ENCODE measurements around the gene PPP2CA. TPM values are rescaled to one million over a fixed set of nuclear protein-coding genes. Genes with fewer than 3 reads are reported as not detected.
"Not testable (repeated sequence)": the region's sequence is repeated elsewhere in the genome, so short reads cannot be mapped to it uniquely, and the experiment has no call there.

The PPP2CA gene
- polyA plus RNA-seq, 2 of the 4 experiments (the other 2 are of a cell fraction), result 273 to 357 TPM

DNA sequence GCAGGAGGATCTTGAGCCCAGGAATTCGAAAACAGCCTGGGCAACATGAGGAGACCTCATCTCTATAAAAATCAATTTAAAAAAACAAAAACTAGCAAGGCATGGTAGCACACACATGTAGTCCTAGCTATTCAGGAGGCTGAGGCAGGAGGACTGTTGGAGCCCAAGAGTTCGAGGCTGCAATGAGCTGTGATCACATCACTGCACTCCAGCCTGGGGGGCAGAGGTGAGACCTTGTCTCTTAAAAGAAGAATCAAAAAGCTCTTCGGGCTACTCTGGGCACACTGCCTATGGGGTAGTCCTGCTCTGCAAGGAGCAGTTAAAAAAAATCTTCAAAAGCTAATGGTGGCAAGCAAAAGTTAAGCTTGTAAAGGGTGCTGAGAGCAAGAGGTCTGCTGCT lies 72.6 kb downstream of the PPP2CA start:
- Histone ChIP-seq H3K4me2 (no peak overlapping the region), H3K27ac (no peak overlapping the region), H3K4me1 (no peaks in the 10 kb centered on the region), H3K9me3 (no peaks in the 10 kb centered on the region), H3K4me3 (no peak overlapping the region)
- ChIA-PET POLR2A (interaction anchor here (0.6 to 2.3 kb wide), 3 partner anchors 11 to 88 kb away, joined by 4 to 17 read pairs (median 4); partner anchors contain the start of gene SKP1), CTCF (interaction anchor here (0.5 to 6.7 kb wide), 9 partner anchors 8 to 375 kb away, joined by 3 to 55 read pairs (median 9); no protein-coding TSS in a partner anchor)
- ATAC-seq (no peak), DNase-seq (ENCODE audit: low read depth in 1 of 2, low spot score in 1 of 2) (no peak), FAIRE-seq (no peak)
- TF ChIP-seq, protein P1, sequence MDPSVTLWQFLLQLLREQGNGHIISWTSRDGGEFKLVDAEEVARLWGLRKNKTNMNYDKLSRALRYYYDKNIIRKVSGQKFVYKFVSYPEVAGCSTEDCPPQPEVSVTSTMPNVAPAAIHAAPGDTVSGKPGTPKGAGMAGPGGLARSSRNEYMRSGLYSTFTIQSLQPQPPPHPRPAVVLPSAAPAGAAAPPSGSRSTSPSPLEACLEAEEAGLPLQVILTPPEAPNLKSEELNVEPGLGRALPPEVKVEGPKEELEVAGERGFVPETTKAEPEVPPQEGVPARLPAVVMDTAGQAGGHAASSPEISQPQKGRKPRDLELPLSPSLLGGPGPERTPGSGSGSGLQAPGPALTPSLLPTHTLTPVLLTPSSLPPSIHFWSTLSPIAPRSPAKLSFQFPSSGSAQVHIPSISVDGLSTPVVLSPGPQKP (IDR thresholded peaks at IDR 0.05; ENCODE audit: low read depth, low read length), result no peak
- TF ChIP-seq CEBPB (IDR thresholded peaks at IDR 0.05) (no peak), HOXB13 (CRISPR knock-in tag; IDR thresholded peaks at IDR 0.05; ENCODE audit: low read depth) (no peak), MAFK (IDR thresholded peaks at IDR 0.05; ENCODE audit: partially characterized antibody) (no peak), EHF (CRISPR knock-in tag; IDR thresholded peaks at IDR 0.05) (no peak), HEYL (CRISPR knock-in tag; IDR thresholded peaks at IDR 0.05) (no peak), MAZ (IDR thresholded peaks at IDR 0.05; ENCODE audit: borderline replicate concordance, low read depth, low read length) (no peak), ZFP36 (IDR thresholded peaks at IDR 0.05; ENCODE audit: borderline replicate concordance, partially characterized antibody) (no peak), RARB (CRISPR knock-in tag; IDR thresholded peaks at IDR 0.05) (no peak), SREBF2 (IDR thresholded peaks at IDR 0.05) (no peak), NR3C1 (IDR thresholded peaks at IDR 0.05) (no peak), JUN (IDR thresholded peaks at IDR 0.05) (no peak), FOSB (CRISPR knock-in tag; IDR thresholded peaks at IDR 0.05) (no peak), EHMT2 (IDR thresholded peaks at IDR 0.05; ENCODE audit: low read depth) (no peak)
- TF ChIP-seq, protein P2, sequence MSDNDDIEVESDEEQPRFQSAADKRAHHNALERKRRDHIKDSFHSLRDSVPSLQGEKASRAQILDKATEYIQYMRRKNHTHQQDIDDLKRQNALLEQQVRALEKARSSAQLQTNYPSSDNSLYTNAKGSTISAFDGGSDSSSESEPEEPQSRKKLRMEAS (IDR thresholded peaks at IDR 0.05), result no peak
- TF ChIP-seq, protein P3, sequence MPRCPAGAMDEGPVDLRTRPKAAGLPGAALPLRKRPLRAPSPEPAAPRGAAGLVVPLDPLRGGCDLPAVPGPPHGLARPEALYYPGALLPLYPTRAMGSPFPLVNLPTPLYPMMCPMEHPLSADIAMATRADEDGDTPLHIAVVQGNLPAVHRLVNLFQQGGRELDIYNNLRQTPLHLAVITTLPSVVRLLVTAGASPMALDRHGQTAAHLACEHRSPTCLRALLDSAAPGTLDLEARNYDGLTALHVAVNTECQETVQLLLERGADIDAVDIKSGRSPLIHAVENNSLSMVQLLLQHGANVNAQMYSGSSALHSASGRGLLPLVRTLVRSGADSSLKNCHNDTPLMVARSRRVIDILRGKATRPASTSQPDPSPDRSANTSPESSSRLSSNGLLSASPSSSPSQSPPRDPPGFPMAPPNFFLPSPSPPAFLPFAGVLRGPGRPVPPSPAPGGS (IDR thresholded peaks at IDR 0.05), result no peak
- TF ChIP-seq, protein P4, sequence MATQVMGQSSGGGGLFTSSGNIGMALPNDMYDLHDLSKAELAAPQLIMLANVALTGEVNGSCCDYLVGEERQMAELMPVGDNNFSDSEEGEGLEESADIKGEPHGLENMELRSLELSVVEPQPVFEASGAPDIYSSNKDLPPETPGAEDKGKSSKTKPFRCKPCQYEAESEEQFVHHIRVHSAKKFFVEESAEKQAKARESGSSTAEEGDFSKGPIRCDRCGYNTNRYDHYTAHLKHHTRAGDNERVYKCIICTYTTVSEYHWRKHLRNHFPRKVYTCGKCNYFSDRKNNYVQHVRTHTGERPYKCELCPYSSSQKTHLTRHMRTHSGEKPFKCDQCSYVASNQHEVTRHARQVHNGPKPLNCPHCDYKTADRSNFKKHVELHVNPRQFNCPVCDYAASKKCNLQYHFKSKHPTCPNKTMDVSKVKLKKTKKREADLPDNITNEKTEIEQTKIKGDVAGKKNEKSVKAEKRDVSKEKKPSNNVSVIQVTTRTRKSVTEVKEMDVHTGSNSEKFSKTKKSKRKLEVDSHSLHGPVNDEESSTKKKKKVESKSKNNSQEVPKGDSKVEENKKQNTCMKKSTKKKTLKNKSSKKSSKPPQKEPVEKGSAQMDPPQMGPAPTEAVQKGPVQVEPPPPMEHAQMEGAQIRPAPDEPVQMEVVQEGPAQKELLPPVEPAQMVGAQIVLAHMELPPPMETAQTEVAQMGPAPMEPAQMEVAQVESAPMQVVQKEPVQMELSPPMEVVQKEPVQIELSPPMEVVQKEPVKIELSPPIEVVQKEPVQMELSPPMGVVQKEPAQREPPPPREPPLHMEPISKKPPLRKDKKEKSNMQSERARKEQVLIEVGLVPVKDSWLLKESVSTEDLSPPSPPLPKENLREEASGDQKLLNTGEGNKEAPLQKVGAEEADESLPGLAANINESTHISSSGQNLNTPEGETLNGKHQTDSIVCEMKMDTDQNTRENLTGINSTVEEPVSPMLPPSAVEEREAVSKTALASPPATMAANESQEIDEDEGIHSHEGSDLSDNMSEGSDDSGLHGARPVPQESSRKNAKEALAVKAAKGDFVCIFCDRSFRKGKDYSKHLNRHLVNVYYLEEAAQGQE (IDR thresholded peaks at IDR 0.05), result no peak
- WGBS (ENCODE audit: missing lambda C conversion rate), result 96% methylated on average over 3 of the region's 3 CpGs

DNA sequence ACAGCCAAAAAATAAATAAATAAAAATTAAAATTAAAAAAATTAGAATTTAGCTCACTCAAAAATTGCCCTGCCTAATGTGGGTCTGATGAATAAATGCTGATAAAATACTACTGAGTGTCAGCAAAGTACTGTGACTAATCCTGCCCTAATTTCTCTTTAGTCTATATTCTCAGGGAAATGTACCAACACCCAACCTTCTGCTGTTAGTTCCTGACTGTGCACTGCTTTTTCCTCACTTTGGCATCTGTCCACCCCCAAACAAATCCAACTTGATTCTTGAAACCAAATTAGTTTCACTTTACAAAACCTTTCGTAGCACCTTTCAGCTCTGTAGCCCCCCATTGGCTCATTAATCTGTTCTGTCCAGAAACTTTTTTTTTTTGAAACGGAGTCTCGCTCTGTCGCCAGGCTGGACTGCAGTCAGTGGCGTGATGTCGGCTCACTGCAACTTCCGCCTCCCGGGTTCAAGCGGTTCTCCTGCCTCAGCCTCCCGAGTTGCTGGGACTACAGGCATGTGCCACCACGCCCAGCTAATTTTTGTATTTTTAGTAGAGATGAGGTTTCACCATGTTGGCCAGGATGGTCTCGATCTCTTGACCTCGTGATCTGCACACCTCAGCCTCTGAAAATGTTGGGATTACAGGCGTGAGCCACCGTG lies 73.6 kb downstream of the PPP2CA start:
- not testable (repeated sequence) for FAIRE-seq; DNase-seq (ENCODE audit: low read depth in 1 of 2, low spot score in 1 of 2); H3K4me3 ChIP-seq; H3K27ac ChIP-seq; H3K4me2 ChIP-seq; ATAC-seq; H3K9me3 ChIP-seq; H3K4me1 ChIP-seq
- ChIA-PET CTCF (interaction anchor here (0.9 to 6.7 kb wide), 5 partner anchors 12 to 137 kb away, joined by 3 to 55 read pairs (median 14); no protein-coding TSS in a partner anchor), POLR2A (interaction anchor here (2.3 kb wide), 1 partner anchor 24 kb away, joined by 17 read pairs; the partner anchor contains the start of gene SKP1)
- 95% methylated on average over 15 of the region's 15 CpGs for WGBS (ENCODE audit: missing lambda C conversion rate)
